Sigmoid colon (tissue), 4 donors: ENCODE measurements around the gene SERINC1.

Source experiments
- CTCF ChIP-seq, 4 experiments: fragments of 450-650 bp in 3 of 4; fragments of 200-600 bp in 1 of 4; IDR thresholded peaks; one replicate each; pipeline ENCODE4 v1.5.1; 2016 to 2019; ENCODE audit warnings: antibody characterized with exemption in 4 of 4, mild to moderate bottlenecking in 3 of 4, moderate library complexity in 2 of 4
- EP300 ChIP-seq, 4 donors: sonication (generic); formaldehyde crosslinking; IDR thresholded peaks; one replicate each; pipeline ENCODE4 v1.6.1; 2017; ENCODE audit warnings: antibody characterized with exemption in 4 of 4
- POLR2A ChIP-seq, 2 donors: fragments of 450-650 bp; IDR thresholded peaks; one replicate each; pipeline ENCODE4 v1.6.1; 2016; ENCODE audit warnings: antibody characterized with exemption in 2 of 2, mild to moderate bottlenecking in 2 of 2, moderate library complexity in 2 of 2
- POLR2AphosphoS5 ChIP-seq, 4 donors: sonication (generic); formaldehyde crosslinking; IDR thresholded peaks; one replicate each; pipeline ENCODE4 v1.6.1; 2017; ENCODE audit warnings: antibody characterized with exemption in 4 of 4

- TF ChIP-seq CTCF (IDR thresholded peaks at IDR 0.05) (no peak), POLR2AphosphoS5 (IDR thresholded peaks at IDR 0.05) (no peak), POLR2A (IDR thresholded peaks at IDR 0.05) (no peak), EP300 (IDR thresholded peaks at IDR 0.05) (no peak)
Measured at GRCh38 chr6:122401104-122401503, 70.5 kb downstream of the SERINC1 start.
